Stimulated activated CD8-positive, alpha-beta memory T cell treated with anti-CD3 and anti-CD28 coated beads, Interleukin-12 subunit alpha, Interleukin-12 subunit beta, amount 100 ng/mL, for 4 hours (primary cell): Measurements from ENCODE around the gene AOPEP.

Source experiments
- DNase-seq: peaks from one replicate; pipeline ENCODE4 v3.0.0-alpha.2; 2020; ENCODE audit warnings: low read depth

Gene AOPEP

DNA sequence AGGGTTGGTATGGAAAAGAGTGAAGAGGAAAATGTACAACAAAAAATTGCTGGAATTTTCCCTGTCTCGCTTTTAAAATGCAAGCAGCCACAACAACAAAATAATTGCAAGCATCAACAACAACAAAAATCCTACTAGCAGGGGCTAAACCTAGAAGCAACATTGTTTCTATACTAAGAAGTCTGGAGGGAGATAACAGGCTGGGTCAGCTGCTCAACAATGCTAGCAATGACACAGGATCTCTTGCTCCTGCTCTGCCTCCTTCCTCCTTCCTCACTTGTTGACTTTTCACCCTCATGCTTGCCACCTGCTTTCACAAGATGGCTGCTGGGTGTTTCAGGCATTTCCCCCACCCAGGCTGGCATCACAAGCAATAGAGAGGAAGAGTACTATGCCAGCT lies 7.6 kb upstream of the AOPEP start:
- DNase-seq, result no peak

DNA sequence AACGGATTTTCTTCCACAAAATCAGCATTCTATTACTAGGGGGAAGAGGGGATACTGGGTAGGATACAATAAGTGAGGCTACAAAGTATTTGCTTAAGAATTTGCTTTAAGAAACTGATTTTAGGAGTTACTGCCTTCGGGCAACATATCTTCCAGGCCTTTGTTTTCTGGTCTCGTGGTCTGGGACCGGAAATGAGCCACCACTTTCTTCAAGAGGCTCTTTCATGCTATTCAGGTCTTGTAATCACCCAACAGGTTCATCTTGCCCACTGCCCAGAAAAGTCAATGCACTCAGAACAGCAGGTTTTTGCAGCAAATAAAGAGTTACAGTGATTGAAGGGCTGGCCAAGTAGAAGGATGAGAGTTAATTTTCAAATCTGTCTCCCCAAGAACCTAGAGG lies 6.6 kb upstream of the AOPEP start:
- DNase-seq, result no peak

DNA sequence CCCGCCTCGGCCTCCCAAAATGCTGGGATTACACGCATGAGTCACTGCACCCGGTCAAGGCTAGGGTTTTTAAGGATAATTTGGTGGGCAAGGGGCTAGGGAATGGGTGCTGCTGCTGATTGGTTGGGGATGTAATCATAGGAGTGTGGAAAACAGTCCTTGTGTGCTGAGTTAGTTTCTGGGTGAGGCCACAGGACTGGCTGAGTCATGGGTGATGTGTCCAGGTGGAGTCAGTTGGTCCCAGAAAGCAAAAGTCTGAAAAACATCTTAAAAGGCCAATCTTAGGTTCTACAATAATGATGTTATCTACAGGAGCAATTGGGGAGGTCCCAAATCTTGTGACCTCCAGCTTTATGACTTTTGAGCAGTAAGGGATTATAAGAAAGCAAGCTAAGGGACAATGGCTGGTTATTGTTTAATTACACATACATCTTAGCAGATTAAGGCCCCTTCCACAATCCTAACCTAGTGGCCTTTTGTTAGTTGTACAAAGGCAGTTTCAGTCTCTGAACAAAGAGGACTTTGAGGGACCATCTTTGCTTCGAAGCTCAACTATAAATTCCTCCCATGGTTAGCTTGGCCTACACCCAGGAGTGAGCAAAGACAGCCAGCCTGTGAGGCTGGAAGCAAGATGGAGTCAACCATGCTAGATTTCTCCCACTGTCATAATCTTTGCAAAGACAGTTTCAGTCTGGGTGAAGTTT lies 5.5 kb upstream of the AOPEP start:
- DNase-seq, result no peak

DNA sequence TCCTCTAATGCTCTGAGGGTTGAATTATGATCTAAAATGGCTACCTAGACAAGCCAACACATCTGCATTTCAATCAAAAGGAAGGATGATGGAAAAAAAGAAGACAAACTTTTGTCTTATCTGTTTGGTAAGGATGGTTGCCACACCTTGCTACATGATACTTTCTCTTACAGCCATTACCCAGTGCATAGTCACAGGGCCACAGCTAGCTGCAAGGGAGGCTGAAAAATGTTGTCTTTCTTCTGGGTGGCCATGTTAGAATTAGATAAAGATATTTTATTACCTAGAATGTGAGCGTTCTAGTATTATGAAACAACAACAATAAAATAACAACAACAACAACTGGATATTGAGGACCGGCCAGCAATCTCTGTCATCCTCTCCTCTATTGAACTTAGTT lies 4.7 kb upstream of the AOPEP start:
- DNase-seq, result no peak

DNA sequence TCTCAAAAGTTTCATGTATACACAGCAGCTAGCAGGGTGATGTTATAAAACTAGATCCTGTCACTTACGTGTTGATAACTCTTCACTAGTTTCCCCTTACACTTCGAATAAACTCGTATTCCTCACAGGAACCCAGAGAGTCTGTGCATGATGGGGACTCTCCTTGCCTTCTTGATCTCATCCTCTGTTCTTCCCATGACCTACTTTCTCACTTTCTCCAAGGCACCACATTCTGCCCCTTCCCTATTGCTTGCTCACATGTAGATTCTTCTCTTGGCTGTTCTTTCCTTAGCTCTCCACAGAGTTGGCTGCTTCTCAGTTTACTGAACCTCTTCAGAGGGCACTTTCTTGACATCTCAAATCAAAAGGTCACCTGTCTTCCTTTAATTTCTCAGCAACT lies 1.2 kb upstream of the AOPEP start:
- no peak for DNase-seq

DNA sequence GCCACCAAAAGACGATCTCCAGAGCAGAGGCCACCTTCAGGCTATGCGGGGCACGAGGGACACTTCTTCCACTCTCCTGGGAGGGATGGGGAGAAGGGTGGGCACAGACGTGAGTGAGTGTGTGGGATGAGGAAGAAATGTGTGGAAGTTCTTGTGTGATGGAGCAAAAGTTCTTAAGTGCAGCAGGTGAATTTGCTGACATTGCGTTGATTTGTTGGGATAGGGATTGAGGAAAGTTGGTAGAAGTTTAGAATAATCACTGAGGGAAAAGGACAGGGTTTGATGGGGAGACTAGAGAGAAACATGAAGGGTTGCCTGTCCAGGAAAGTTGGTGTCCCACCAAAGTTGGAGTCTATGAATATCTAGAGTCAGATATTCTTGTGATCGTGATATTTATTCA lies 2.2 kb downstream of the AOPEP start:
- no peak for DNase-seq

DNA sequence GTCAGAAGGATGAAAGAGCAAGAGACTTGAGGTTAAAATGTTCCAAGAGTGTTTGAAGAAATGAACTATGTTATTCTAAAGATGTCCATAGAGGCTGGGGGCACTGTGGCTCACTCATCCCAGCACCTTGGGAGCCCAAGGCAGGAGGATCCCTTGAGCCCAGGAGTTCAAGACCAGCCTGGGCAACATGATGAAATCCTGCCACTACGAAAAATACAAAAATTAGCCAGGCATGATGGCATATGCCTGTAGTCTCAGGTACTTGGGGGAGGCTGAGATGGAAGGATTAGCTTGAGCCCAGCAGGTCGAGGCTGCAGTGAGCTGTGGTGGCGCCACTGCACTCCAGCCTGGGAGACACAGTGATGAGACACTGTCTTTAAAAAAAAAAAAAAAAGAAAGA lies 2.7 kb downstream of the AOPEP start:
- DNase-seq, result no peak

DNA sequence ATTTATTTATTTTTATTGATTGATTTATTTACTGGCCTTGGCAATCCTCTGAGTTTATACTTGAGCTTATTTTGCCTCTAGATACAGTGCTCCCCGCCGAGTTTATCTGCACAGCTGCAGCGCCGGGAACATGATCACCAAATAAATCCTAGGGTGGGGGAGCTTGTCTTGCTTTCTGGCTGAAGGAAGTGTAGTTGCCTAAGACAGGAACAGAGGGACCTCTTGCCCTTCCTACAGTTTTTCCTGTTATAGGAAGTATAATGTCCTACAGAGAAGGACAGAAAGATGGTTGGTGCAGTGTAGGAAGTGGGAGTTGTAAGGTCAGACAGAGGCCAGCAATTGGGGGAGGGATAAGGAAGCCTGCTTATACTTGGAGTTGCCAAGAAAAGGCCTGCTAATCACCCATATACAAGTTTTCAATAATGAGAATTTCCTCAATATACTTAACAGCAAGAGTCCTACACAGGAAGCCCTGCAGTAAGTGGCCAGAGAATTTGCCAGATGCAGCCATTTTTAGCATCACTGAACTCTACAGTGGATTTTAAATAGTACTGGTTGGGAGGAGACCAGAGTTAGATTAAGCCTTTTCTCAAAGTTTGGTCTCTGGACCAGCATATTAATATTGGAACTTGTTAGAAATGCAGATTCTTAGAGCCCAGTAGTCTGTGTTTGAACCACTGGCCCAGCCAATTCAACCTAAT lies 7.7 kb downstream of the AOPEP start:
- DNase-seq, result no peak

DNA sequence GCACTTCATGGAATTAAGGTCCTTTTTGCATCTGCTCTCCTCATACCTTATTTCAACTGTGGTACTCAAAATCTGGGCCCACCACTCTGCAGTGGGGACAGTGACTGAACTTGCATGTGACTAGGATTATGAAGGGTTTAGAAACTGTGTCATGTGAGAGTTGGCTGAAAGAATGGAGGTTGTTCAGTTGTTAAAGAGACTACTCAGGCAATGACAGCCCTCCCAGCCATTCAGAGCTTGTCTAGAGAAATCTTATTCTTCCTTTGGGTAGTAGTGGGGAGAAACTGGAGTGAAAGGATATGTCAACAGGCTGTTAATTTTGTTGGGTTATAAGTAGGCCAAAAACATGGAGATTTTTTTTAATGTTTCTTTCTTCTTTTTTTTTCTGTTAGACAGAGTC lies 10.3 kb downstream of the AOPEP start:
- no peak for DNase-seq

DNA sequence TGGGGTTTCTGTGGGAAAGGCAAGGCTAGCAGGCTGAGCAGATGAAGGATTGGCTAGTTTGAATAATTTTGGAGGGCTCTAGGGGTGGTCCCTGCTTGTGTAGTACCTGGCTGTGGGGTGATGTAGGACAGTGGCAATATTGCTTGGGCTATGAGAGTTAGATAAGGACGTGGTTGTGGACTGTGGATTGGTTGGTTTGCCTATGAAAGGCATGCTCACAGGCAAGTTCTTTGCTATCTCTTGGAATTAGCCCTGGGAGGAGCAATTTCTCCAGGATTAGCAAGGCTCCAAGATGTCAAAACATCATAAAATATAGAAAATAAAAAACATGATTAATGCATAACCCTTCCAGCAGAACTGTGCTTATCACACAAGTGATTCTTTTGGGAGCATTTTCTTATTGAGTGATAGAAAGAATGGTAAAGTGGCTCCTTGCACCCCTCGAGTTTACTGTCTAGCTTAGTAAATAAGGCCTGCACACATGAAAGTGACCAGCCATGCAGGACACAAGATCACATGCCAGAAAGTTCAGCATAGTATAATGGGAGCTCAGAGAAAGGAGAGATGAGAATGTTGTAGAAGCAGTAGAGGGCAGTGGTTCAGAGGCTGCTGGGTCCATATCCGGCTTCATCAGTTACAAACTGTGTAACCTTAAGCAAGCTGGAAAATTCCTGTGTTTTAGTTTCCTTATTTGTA lies 13.8 kb downstream of the AOPEP start:
- DNase-seq, result no peak

DNA sequence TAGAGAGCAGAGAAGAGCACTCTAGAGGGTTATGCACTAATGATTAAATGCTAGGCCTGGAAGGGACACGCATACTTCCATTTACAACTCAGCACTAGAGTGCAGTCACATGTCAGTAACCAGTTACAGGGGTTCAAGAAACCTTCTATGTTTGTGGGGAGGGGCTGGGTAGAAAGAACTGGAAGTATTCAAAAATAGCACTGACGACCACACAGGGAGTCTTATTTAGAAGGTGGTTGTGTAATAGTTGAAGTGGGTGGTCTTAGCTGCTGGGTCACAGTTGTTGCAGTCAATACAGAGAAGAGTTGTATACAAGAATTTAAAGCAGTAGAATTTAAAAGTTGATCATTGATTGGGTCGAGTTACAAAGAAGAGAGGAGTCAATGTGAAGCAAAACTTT lies 15.4 kb downstream of the AOPEP start:
- DNase-seq, result no peak

DNA sequence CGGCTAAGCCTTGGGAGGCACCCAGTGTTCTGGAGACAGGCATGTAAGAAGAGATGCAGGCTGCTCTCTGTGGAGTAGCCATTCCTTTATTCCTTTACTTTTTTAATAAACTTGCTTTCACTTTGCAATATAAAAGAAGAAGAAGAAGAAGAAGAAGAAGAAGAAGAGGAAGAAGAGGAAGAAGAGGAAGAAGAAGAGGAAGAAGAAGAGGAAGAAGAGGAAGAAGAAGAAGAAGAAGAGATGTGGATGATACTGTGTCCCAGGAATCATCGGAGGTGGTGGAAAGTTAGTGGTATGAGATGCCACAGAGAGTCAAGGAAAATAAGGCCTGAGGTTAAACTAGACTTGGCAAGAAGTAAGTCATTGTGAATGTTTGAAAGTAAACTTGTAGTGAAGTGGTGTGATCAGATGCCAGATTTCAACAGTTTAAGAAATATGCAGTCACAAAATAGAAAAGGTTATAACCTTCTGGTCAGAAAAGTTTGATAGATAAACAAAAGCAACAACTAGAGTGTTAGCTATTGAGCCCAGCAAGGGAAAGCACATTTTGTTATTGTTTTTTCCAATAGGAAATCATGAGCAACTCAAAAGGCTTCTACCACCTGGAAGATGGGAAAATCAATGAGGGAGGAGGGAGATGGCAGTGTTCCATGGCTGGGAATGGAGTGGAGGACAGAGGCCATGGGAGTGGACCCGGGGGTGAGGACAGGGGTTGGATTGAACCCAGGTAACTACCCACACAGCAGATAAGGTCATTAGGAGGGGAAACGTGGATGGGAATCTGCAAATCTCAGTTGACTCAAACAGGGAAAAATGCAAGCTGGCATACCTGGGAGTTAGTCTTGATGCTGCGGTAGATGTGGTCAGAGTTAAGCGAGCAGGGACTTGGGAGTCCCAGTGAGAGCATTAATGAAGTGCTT lies 16.8 kb downstream of the AOPEP start:
- DNase-seq, result no peak

DNA sequence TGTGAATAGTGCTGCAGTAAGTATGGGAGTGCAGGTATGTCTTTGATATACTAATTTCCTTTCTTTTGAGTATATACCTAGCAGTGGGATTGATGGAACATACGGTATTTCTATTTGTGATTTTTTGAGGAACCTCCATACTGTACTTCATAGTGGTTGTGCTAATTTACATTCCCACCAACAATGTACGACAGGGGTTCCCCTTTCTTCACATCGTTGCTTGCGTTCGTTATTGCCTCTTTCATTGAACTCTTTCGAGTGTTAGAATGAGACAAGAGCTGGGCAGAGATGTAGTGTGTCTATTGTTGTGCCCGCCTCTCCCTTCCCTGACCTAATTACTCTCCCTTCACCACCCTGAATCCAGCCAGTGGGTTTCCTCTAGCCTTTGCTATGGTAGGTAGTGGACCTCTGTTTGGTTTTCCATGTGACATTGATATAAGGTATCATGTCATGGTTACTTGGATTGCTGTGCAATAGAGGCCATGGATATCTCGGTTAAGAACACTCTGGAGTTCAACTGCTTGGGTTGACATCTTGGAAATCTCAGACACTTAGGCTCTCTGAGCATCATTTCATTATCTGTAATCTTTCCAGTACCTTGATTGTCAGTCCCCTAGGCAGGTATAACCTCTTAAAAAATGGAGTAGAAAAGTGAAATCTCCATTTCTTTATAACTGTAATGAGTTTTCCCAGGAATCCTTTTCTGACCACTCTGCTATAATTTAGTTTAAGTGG lies 19.5 kb downstream of the AOPEP start:
- DNase-seq, result no peak

DNA sequence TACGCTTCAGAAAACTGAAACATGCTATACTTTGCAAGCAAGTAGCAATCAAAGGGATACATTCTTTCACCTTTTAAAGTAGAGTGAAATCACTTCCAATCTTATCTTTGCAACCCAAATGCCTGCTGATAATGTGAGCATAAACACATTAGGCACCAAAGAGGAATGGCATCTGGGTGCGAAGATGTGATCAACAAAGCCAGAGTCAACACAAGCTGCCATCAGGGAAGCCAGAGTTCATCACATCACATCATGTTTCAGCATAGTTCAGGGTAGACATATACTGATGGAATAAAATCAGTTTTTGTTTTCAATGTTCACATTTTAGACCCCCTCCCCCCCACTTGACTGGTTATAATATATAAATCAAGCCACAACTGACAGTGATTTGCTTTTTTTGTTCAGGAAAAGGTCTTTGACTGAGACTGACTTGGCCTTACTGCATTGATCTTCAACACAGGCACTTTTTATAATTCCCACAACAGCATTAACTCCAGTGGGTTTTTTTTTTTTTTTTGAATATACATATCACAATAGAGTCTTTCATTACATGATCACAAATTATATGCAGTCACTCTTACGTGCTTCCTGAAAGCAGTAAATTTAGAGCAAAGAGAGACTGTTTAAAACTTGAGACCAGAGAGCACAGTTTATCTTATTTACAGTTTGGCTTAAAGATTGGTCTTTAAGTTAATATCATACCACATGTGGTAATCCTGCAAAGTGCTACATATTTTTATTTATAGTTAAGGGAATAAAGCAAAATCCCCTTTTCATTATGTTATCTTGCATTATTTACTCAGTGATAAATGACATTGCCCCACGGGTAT lies 20.3 kb downstream of the AOPEP start:
- no peak for DNase-seq

DNA sequence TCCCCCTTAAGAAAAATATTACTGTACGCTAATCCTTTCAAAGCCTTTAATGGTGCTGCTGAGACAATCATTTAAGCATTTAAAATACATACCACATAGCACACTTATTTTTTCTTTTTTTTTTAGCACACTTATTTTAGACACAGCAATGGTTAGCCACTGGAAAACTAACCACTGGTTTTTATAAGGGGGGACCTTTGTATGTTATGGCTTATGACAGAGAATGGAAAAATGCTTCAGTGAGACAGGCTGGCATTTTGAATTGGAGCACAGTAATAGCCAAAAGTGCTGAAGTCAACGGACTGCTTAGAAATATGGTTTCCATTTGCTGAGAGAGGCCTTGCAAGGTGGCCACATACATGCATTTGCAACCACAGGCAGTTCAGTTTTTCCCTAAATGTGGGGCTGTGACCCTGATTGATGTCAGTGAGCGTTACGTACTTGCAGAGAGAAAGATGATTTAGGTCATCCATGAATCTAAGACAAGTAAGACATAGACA lies 28.5 kb downstream of the AOPEP start:
- no peak for DNase-seq

DNA sequence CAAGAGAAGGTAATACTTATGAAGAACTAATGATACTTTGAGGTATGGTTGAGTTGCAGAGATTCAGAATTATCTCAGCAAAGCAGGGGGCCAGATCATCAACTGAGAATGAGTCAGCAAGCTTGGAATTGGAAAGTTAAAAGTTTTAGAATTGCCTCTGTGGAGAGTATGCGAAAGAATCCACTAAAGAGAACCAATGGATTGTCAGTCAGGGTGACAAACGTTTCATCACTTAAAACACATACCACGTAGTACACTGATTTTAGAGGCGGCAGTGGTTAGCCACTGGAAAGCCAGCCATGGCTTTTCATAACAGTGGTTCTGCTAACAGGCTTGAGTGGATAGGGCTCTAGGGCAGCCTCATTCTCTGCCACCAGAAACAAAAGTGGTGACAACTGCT lies 30.7 kb downstream of the AOPEP start:
- DNase-seq, result no peak

DNA sequence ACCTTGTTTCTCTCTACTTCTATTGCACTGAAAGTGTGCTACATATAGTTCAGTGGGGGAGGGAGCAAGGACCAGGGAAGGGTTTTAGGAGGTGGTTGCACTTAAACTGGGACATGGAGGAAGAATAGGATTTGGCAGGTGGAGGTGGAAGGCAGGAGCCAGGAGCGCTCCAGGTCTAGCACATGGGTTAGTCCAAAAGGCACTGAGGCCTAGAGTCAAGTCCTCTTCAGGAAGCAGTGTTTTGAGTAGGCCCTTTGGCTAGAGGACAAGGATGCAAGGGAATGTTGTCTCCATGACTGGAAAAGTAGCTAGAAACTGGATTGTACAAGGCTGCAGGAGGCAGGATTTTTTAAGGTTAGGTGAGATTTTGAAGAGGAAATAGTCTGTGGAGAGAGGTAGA lies 31.5 kb downstream of the AOPEP start:
- no peak for DNase-seq

DNA sequence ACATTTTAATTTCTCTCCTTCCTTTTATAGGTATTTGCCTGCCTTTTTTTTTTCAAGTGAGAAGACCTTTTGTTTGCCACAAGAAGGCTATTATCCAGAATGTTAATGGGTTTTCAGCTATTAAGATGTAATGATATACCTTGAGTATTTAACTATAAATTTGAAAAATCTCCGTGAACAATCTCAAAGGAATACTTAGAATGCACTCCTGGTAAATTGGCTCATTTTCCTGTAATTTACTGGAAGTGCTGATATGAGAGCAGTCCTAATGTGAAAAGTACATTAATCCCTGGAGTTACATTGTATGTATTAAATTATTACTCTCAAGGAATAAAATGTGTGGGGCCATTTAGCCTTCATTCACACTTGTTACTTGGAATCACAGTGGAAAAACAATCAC lies 32.4 kb downstream of the AOPEP start:
- DNase-seq, result no peak

DNA sequence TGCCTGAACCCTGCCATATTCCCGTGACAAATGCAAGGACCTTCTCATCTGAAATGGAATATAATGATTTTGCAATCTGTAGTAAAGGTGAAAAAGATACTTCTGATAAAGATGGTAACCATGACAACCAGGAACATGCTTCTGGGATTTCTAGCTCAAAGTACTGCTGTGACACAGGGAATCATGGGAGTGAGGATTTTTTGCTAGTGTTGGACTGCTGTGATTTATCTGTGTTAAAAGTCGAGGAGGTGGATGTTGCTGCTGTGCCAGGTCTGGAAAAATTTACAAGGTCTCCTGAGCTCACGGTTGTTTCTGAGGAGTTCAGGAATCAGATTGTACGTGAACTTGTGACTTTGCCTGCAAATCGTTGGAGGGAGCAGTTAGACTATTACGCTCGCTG lies 33.5 kb downstream of the AOPEP start:
- no peak for DNase-seq

DNA sequence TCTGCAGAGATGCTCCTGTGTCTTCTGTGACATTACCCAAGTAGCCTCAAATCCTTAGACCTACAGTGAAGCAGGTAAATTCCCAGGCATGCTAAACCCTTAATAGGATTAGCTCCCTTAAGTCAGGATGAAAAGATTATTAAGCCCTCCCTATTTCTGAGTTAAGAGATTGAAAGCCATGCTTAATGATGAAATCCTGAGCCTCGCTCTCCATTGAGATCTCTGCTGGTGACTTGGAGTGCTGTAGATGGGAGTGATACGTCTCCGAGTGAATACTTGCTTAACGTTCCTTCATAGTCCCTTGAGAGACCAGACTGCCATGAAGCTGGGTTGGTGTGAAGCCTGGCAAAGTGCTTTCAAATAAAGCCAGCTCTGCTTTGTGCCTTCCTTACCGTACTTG lies 34.2 kb downstream of the AOPEP start:
- DNase-seq, result no peak

DNA sequence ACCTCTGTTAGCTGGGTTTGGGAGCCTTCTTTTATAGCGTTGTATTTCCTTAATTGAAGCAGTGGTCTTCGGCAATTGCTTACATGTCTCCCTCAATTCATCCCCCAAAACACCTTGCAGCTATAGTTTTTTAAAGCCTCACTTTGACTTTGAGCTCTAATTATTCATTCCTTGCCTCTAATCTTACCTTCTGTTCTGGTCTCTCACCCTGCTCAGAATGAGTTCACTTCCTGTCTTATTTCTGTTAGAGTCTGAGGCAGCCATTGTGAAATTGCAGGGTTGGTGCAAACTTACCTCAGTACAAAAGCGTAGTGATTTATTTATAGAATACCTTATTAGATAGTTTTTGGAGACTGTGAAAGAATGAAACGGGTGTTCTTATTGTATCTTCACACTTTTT lies 35.0 kb downstream of the AOPEP start:
- no peak for DNase-seq
